ES-I3 (cell line): ENCODE results near the gene PMM2.
"Not testable (repeated sequence)": the region's sequence is repeated elsewhere in the genome, so short reads cannot be mapped to it uniquely, and the experiment has no call there.

Source experiments
- H3K36me3 ChIP-seq: 2 replicates; pipeline ENCODE4 v1.6.1; 2013; ENCODE audit warnings: mild to moderate bottlenecking, low read length, control low read depth, moderate library complexity; ENCODE audit not compliant: insufficient read depth
- H3K4me1 ChIP-seq: 2 replicates; pipeline ENCODE4 v1.6.1; 2013; ENCODE audit warnings: mild to moderate bottlenecking, control low read depth, low read length; ENCODE audit not compliant: insufficient read depth
- H3K9ac ChIP-seq: 2 replicates; pipeline ENCODE4 v1.6.1; 2013; ENCODE audit warnings: low read depth, mild to moderate bottlenecking, low read length, moderate library complexity
- H3K9me3 ChIP-seq: 2 replicates; pipeline ENCODE4 v1.6.1; 2013; ENCODE audit warnings: mild to moderate bottlenecking, low read length, moderate library complexity; ENCODE audit not compliant: control insufficient read depth, insufficient read depth

The PMM2 gene

DNA sequence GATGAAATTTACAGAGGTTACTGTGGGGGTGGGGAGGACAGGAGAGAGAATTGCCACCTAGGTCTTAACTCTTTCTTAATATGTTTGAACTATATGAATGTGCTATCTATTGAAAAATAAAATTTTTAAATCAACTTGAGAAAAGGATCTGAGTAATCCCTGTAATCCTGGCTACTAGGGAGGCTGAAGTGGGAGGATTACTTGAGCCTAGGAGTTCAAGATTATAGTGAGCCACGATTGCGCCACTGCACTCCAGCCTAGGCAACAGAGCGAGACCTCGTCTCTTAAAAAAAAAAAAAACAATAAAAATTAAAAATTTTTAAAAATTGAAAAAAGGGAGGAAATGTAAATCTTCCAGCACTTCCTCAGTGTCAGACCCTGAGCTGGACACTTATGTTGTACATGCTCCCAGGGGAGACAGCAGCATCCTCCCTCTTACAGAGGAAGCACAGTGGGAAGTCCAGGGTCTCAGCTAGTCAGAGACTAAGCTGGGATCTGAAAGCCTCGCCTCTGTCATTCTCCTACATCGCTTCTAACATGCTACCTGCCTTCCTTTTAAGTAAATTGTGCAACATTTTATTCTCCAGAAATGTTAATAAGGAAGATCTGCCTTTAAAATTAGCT, 21.9 kb downstream of the PMM2 start:
- Histone ChIP-seq H3K9ac (no peak overlapping the region), H3K36me3 (peaks cover 41% of the 10 kb centered on the region), H3K4me1 (no peaks in the 10 kb centered on the region)

DNA sequence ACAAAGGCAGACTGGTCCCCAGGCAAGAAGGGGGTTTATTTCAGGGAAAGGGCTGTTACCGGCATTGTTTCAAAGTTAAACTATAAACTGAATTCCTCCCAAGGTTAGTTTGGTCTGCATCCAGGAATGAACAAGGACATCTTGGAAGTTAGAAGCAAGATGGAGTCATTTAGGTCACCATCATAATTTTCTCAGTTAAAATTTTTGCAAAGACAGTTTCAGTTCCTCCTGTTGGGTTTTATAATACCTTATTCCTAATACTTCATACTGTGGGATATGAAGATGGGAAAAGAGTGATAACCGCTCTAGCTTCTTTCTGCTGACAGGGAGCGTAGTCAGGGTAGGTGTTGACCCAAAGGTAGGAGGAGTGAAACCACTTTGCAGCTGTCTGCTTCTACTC, 24.8 kb downstream of the PMM2 start:
- H3K36me3 ChIP-seq = peaks cover 31% of the 10 kb centered on the region
- H3K9ac ChIP-seq = no peak overlapping the region
- no peaks in the 10 kb centered on the region for H3K4me1 ChIP-seq
- peaks cover 6% of the 10 kb centered on the region; the same call in 1 of the 2 replicates for H3K9me3 ChIP-seq

More for the DNA sequence above, 21.9 kb downstream of the PMM2 start:
- no peaks in the 10 kb centered on the region; the same call in 1 of the 2 replicates for H3K9me3 ChIP-seq

GRCh38 chr16:8826278-8826879, 28.7 kb downstream of the PMM2 start:
- Histone ChIP-seq H3K4me1 (peaks cover 28% of the 10 kb centered on the region), H3K9me3 (peaks cover 6% of the 10 kb centered on the region; the same call in 1 of the 2 replicates), H3K9ac (no peak overlapping the region), H3K36me3 (peaks cover 16% of the 10 kb centered on the region)

- Histone ChIP-seq H3K4me1 (peaks cover 40% of the 10 kb centered on the region), H3K9me3 (peaks cover 6% of the 10 kb centered on the region; the same call in 1 of the 2 replicates), H3K9ac (no peak overlapping the region), H3K36me3 (peaks cover 9% of the 10 kb centered on the region)
Measured at GRCh38 chr16:8828541-8829165, 31.0 kb downstream of the PMM2 start.

GRCh38 chr16:8831450-8831849, 33.8 kb downstream of the PMM2 start:
- H3K36me3 ChIP-seq = peaks cover 5% of the 10 kb centered on the region
- 0 out of 2 replicates have a peak, but pooled peaks cover under 1% of the 10 kb centered on the region for H3K9me3 ChIP-seq
- peaks cover 40% of the 10 kb centered on the region for H3K4me1 ChIP-seq
- peak overlapping the region; percentile 13 for H3K9ac ChIP-seq

GRCh38 chr16:8831871-8832716, 34.5 kb downstream of the PMM2 start:
- Histone ChIP-seq H3K9me3 (no peaks in the 10 kb centered on the region), H3K9ac (peak overlapping the region; percentile 13), H3K36me3 (peaks cover 5% of the 10 kb centered on the region), H3K4me1 (peaks cover 40% of the 10 kb centered on the region)

DNA sequence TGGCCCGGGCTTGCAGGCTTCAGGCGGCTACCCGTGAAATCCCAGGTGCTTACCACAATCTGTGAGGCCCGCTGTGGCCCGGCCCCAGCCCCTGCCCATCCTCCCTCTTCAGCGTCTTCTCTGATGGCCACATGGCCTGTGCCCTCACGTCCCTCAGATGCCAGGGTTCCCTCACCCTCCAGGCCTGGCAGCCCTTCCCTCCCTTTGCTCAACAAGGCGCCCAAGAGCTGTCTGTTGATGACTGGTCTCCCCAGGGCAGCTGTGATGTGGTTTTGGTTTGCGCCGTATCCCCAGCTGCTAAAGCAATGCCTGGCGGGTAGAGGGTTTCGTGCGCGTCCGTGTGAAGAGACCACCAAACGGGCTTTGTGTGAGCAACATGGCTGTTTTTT, 35.1 kb downstream of the PMM2 start:
- peaks cover 40% of the 10 kb centered on the region for H3K4me1 ChIP-seq
- peaks cover 5% of the 10 kb centered on the region for H3K36me3 ChIP-seq
- no peaks in the 10 kb centered on the region for H3K9me3 ChIP-seq
- H3K9ac ChIP-seq = peak overlapping the region; percentile 5; the same call in 1 of the 2 replicates

GRCh38 chr16:8836797-8837196, 39.2 kb downstream of the PMM2 start:
- H3K9ac ChIP-seq, H3K36me3 ChIP-seq, H3K4me1 ChIP-seq, H3K9me3 ChIP-seq: not testable (repeated sequence)

- H3K4me1 ChIP-seq, H3K36me3 ChIP-seq, H3K9ac ChIP-seq, H3K9me3 ChIP-seq: not testable (repeated sequence)
Measured at GRCh38 chr16:8837594-8837993, 40.0 kb downstream of the PMM2 start.

GRCh38 chr16:8842016-8842415, 44.4 kb downstream of the PMM2 start:
- not testable (repeated sequence) for H3K9ac ChIP-seq, H3K9me3 ChIP-seq, H3K4me1 ChIP-seq, H3K36me3 ChIP-seq

GRCh38 chr16:8843296-8843695, 45.7 kb downstream of the PMM2 start:
- H3K4me1 ChIP-seq, H3K36me3 ChIP-seq, H3K9ac ChIP-seq, H3K9me3 ChIP-seq: not testable (repeated sequence)

DNA sequence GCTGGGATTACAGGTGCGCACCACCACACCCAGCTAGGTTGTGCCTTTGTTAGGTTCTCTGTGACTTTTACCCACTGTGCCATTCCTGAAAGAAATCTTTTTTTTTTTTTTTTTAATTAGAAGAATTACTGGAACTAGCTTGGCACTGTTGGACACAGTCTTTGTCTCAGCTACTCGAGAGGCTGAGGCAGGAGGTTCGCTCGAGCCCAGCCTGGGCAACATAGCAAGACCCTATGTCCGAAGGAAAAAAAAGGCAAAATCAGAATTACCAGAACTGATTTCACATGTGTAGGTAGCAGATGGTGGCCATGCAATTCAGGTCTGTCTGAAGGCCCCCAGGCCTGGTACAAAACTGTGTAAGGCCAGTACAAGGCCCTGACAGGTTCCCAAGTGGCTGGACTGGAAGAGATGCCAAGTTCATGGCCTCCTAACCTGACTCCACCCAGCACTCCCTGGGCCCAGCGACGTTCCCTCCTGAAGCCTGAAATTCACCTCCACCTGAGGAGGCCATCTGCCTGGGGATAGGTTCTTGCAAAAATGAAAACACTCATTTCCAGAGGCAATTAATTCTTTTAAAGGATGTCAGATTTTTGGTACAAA, 48.2 kb downstream of the PMM2 start:
- Histone ChIP-seq H3K9ac (no peak overlapping the region), H3K36me3 (peaks cover 9% of the 10 kb centered on the region)

DNA sequence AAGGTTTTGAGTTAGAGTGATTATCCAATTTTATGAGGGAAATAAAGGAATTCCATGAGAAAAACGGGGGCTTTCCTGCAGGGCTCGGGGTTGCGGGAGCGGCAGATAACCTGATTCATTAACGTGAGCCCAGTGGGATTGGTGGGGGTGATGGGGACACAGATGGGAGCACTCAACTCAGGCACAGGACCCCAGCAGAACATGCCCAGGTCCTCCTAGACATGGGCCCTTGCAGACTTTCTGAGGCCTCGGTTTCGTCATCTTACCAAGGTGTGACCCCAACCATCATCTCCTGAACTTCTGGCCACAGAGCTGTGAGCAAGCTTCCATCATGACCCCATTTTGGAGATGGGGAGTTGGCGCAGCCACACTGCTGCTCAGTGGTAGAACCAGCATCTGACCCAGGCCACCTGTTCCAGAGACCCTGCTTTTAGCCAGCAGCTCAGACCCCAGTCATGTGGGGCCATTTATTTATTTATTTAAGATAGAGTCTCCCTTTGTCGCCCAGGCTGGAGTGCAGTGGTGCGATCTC, 48.8 kb downstream of the PMM2 start:
- H3K9ac ChIP-seq = no peak overlapping the region
- H3K36me3 ChIP-seq = peaks cover 10% of the 10 kb centered on the region
- H3K4me1 ChIP-seq = peaks cover 10% of the 10 kb centered on the region; the same call in 1 of the 2 replicates

More for the DNA sequence above, 48.2 kb downstream of the PMM2 start:
- H3K4me1 ChIP-seq = peaks cover 10% of the 10 kb centered on the region; the same call in 1 of the 2 replicates
- no peaks in the 10 kb centered on the region for H3K9me3 ChIP-seq

GRCh38 chr16:8847145-8847544, 49.5 kb downstream of the PMM2 start:
- H3K4me1 ChIP-seq = peaks cover 10% of the 10 kb centered on the region; the same call in 1 of the 2 replicates
- no peaks in the 10 kb centered on the region for H3K9me3 ChIP-seq
- H3K9ac ChIP-seq = no peak overlapping the region
- peaks cover 12% of the 10 kb centered on the region for H3K36me3 ChIP-seq

More for the DNA sequence above, 48.8 kb downstream of the PMM2 start:
- H3K9me3 ChIP-seq = no peaks in the 10 kb centered on the region
